HEK293 (cell line): ENCODE results near the gene MRPL14.

Source experiments
- CTCF ChIA-PET: fragments of 350-600 bp; formaldehyde crosslinking; extraction: SDS; loops from one replicate; lab custom pipeline; 2021; ENCODE audit warnings: antibody characterized with exemption; lab: Yijun Ruan, JAX
- POLR2A ChIA-PET: fragments of 300-600 bp; formaldehyde crosslinking; extraction: SDS; loops from one replicate; lab custom pipeline; 2020; ENCODE audit warnings: antibody characterized with exemption, inconsistent platforms; lab: Yijun Ruan, JAX
- H3K27ac ChIP-seq: fragments of 200-500 bp; sonication (Bioruptor generic); 2 replicates; pipeline ENCODE4 v1.5.1; 2014; ENCODE audit warnings: low read depth, low read length, control low read depth, inconsistent platforms; ENCODE audit errors: extremely low read depth
- H3K36me3 ChIP-seq, 2 experiments: fragments of 200-500 bp in 1 of 2; sonication (Bioruptor generic) in 1 of 2; 1 replicate in 1 of 2; 2 replicates in 1 of 2; pipeline ENCODE4 v1.5.1; 2014 to 2017; ENCODE audit warnings: inconsistent platforms in 2 of 2, low read length in 2 of 2; ENCODE audit not compliant: control insufficient read depth in 2 of 2, insufficient read depth in 1 of 2
- H3K4me1 ChIP-seq: fragments of 200-500 bp; sonication (Bioruptor generic); 2 replicates; pipeline ENCODE4 v1.5.1; 2014; ENCODE audit warnings: mild to moderate bottlenecking, low read length, inconsistent platforms; ENCODE audit not compliant: control insufficient read depth, insufficient read depth
- H3K4me3 ChIP-seq: 2 replicates; pipeline ENCODE4 v1.5.1; 2011; ENCODE audit warnings: low read depth, mild to moderate bottlenecking, control low read depth, low read length, moderate library complexity
- H3K9me3 ChIP-seq: fragments of 200-500 bp; sonication (Bioruptor generic); 2 replicates; pipeline ENCODE4 v1.5.1; 2014; ENCODE audit warnings: low read depth, low read length, inconsistent platforms; ENCODE audit not compliant: control insufficient read depth, insufficient read depth
- CTCF ChIP-seq: fragments of 450-650 bp; formaldehyde crosslinking; IDR thresholded peaks from 2 replicates; pipeline ENCODE4 v1.5.1; 2016; ENCODE audit warnings: missing biosample characterization, missing genetic modification characterization
- EGR2 ChIP-seq: fragments of 450-650 bp; formaldehyde crosslinking; IDR thresholded peaks from 2 replicates; pipeline ENCODE4 v1.5.1; 2016; ENCODE audit warnings: low read depth, missing biosample characterization, missing genetic modification characterization
- GLIS1 ChIP-seq: fragments of 450-650 bp; formaldehyde crosslinking; IDR thresholded peaks from 2 replicates; pipeline ENCODE4 v1.5.1; 2016; ENCODE audit warnings: missing biosample characterization, missing genetic modification characterization
- HIC1 ChIP-seq: fragments of 450-650 bp; formaldehyde crosslinking; IDR thresholded peaks from 2 replicates; pipeline ENCODE4 v1.5.1; 2016; ENCODE audit warnings: missing biosample characterization, missing genetic modification characterization
- HOXC10 ChIP-seq: sonication (generic); formaldehyde crosslinking; IDR thresholded peaks from 2 replicates; pipeline ENCODE4 v1.8.1; 2023; ENCODE audit warnings: mild to moderate bottlenecking, missing genetic modification reagents
- IKZF3 ChIP-seq: fragments of 450-650 bp; IDR thresholded peaks from 2 replicates; pipeline ENCODE4 v1.5.0; 2018; ENCODE audit warnings: missing biosample characterization, mild to moderate bottlenecking, missing genetic modification characterization, moderate library complexity
- KLF9 ChIP-seq: fragments of 450-650 bp; formaldehyde crosslinking; IDR thresholded peaks from 2 replicates; pipeline ENCODE4 v1.5.1; 2016; ENCODE audit warnings: missing biosample characterization, missing genetic modification characterization, low read depth
- PBX3 ChIP-seq: sonication (generic); formaldehyde crosslinking; IDR thresholded peaks from 2 replicates; pipeline ENCODE4 v1.8.1; 2022; ENCODE audit warnings: mild to moderate bottlenecking, moderate library complexity, missing genetic modification reagents
- SP2 ChIP-seq: fragments of 450-650 bp; formaldehyde crosslinking; IDR thresholded peaks from 2 replicates; pipeline ENCODE4 v1.5.1; 2016; ENCODE audit warnings: missing biosample characterization, missing genetic modification characterization
- TCF7L2 ChIP-seq: IDR thresholded peaks from 2 replicates; pipeline ENCODE4 v1.6.1; 2011; ENCODE audit warnings: low read depth, mild to moderate bottlenecking, inconsistent platforms, low read length, moderate library complexity, borderline replicate concordance
- ZBTB10 ChIP-seq: fragments of 450-650 bp; formaldehyde crosslinking; IDR thresholded peaks from 2 replicates; pipeline ENCODE4 v1.5.1; 2016; ENCODE audit warnings: missing biosample characterization, missing genetic modification characterization
- ZBTB11 ChIP-seq: fragments of 450-650 bp; formaldehyde crosslinking; conservative IDR thresholded peaks from 2 replicates; pipeline ENCODE4 v1.5.1; 2016; ENCODE audit warnings: low read depth, missing biosample characterization, missing genetic modification characterization
- ZBTB20 ChIP-seq: fragments of 450-650 bp; formaldehyde crosslinking; IDR thresholded peaks from 2 replicates; pipeline ENCODE4 v1.5.1; 2016; ENCODE audit warnings: missing biosample characterization, missing genetic modification characterization
- ZBTB26 ChIP-seq: fragments of 450-650 bp; formaldehyde crosslinking; optimal IDR thresholded peaks from 2 replicates; pipeline ENCODE3; 2016; ENCODE audit warnings: missing biosample characterization, mild to moderate bottlenecking, missing genetic modification characterization
- ZEB2 ChIP-seq: fragments of 450-650 bp; formaldehyde crosslinking; IDR thresholded peaks from 2 replicates; pipeline ENCODE4 v1.5.1; 2016; ENCODE audit warnings: missing biosample characterization, missing genetic modification characterization
- ZNF311 ChIP-seq: fragments of 450-650 bp; formaldehyde crosslinking; IDR thresholded peaks from 2 replicates; pipeline ENCODE4 v1.5.1; 2017; ENCODE audit warnings: missing biosample characterization, missing genetic modification characterization, borderline replicate concordance
- ZNF335 ChIP-seq: fragments of 450-650 bp; formaldehyde crosslinking; conservative IDR thresholded peaks from 2 replicates; pipeline ENCODE4 v1.5.1; 2016; ENCODE audit warnings: missing biosample characterization, missing genetic modification characterization
- ZNF354C ChIP-seq: fragments of 450-650 bp; formaldehyde crosslinking; IDR thresholded peaks from 2 replicates; pipeline ENCODE4 v1.5.1; 2016; ENCODE audit warnings: missing biosample characterization, missing genetic modification characterization, low read depth, borderline replicate concordance

The MRPL14 gene

GRCh38 chr6:44129841-44130322 is 2.6 kb upstream of the MRPL14 start:
- Histone ChIP-seq H3K4me1 (peaks cover 9% of the 10 kb centered on the region), H3K4me3 (no peak overlapping the region), H3K36me3 (peaks cover 0 to 13% of the 10 kb centered on the region in 2 experiments; a peak in 2 of 3 replicates), H3K9me3 (no peaks in the 10 kb centered on the region), H3K27ac (no peak overlapping the region)
- CTCF ChIA-PET: interaction anchor here (0.6 to 2.0 kb wide), 8 partner anchors 12 to 634 kb away, joined by 3 to 7 read pairs (median 3); partner anchors contain the start of gene SLC35B2
- TF ChIP-seq TCF7L2: no peak
- POLR2A ChIA-PET: interaction anchor here (0.7 to 1.0 kb wide), 4 partner anchors 13 to 515 kb away, joined by 3 read pairs; partner anchors contain the start of gene HSP90AB1

- peaks cover 0 to 17% of the 10 kb centered on the region in 2 experiments; a peak in 2 of 3 replicates for H3K36me3 ChIP-seq
- CTCF ChIA-PET: interaction anchor here (0.6 to 2.0 kb wide), 3 partner anchors 29 to 1372 kb away, joined by 3 to 5 read pairs (median 3); partner anchors contain the start of gene SLC35B2
- peak overlapping the region; percentile 81 for H3K4me3 ChIP-seq
- no peaks in the 10 kb centered on the region for H3K9me3 ChIP-seq
- peak overlapping the region; percentile 57; the same call in 1 of the 2 replicates for H3K27ac ChIP-seq
- H3K4me1 ChIP-seq: peaks cover 22% of the 10 kb centered on the region
- POLR2A ChIA-PET: interaction anchor here (0.5 to 1.5 kb wide), 14 partner anchors 8 to 526 kb away, joined by 3 to 7 read pairs (median 4); partner anchors contain the start of gene HSP90AB1
- TF ChIP-seq ZNF335 (tag by site-specific recombination): peak; percentile 95
- TF ChIP-seq ZNF354C (tag by site-specific recombination): no peak
- TF ChIP-seq ZBTB26 (tag by site-specific recombination): peak; percentile 71
- peak; percentile 46 for TF ChIP-seq GLIS1 (tag by site-specific recombination)
- TF ChIP-seq EGR2: peak; percentile 16
- no peak for TF ChIP-seq IKZF3
- TF ChIP-seq ZNF311: no peak
- TF ChIP-seq ZBTB10 (tag by site-specific recombination): 0 out of 2 replicates have a peak, but pooled peaks have one; percentile 31
- peak; percentile 67 for TF ChIP-seq HIC1
- 0 out of 2 replicates have a peak, but pooled peaks have one; percentile 21 for TF ChIP-seq HOXC10
- peak; percentile 69; the same call in 1 of the 2 replicates for TF ChIP-seq ZEB2 (tag by site-specific recombination)
- no peak for TF ChIP-seq PBX3 (CRISPR knock-in tag)
- no peak for TF ChIP-seq SP2
- peak; percentile 52; the same call in 1 of the 2 replicates for TF ChIP-seq ZBTB20 (tag by site-specific recombination)
- TF ChIP-seq ZBTB11 (tag by site-specific recombination): no peak
- TF ChIP-seq KLF9 (tag by site-specific recombination): peak; percentile 45; the same call in 1 of the 2 replicates
- peak; percentile 50; the same call in 1 of the 2 replicates for TF ChIP-seq CTCF
Observed at GRCh38 chr6:44128020-44128917, 1.0 kb upstream of the MRPL14 start.
